Measurements from ENCODE around the gene POLR1F.
"Not testable (repeated sequence)": the region's sequence is repeated elsewhere in the genome, so short reads cannot be mapped to it uniquely, and the experiment has no call there.

POLR1F gene

GRCh38 chr7:19708397-19709248, at the start of gene POLR1F:
Gene POLR1F (minus strand): TSS chr7:19709037. CDS start chr7:19709016, 21 bp downstream.
- DNase-seq, result peak; percentile 95

GRCh38 chr7:19754521-19755116, 45.8 kb upstream of the POLR1F start:
- DNase-seq, result peak; percentile 18

GRCh38 chr7:19752020-19752419, 43.2 kb upstream of the POLR1F start:
- peak; percentile 43 for DNase-seq

- DNase-seq, result no peak
Measured at GRCh38 chr7:19749658-19750057, 40.8 kb upstream of the POLR1F start.

GRCh38 chr7:19747740-19748339, 39.0 kb upstream of the POLR1F start:
- peak; percentile 11 for DNase-seq

GRCh38 chr7:19744075-19744474, 35.2 kb upstream of the POLR1F start:
- no peak for DNase-seq

GRCh38 chr7:19728716-19729115, 19.9 kb upstream of the POLR1F start:
- no peak for DNase-seq

- no peak for DNase-seq
Measured at GRCh38 chr7:19725770-19726169, 16.9 kb upstream of the POLR1F start.

- no peak for DNase-seq
Measured at GRCh38 chr7:19715499-19715898, 6.7 kb upstream of the POLR1F start.

GRCh38 chr7:19713676-19714075, 4.8 kb upstream of the POLR1F start:
- peak; percentile 44 for DNase-seq

- DNase-seq, result no peak
Measured at GRCh38 chr7:19709249-19709578, 377 bp upstream of the POLR1F start.

GRCh38 chr7:19707240-19707639, 1.6 kb downstream of the POLR1F start:
- DNase-seq, result no peak

- DNase-seq, result no peak
Measured at GRCh38 chr7:19705663-19706062, 3.2 kb downstream of the POLR1F start.

GRCh38 chr7:19701471-19701870, 7.4 kb downstream of the POLR1F start:
- DNase-seq, result no peak

- DNase-seq, result no peak
Measured at GRCh38 chr7:19700936-19701335, 7.9 kb downstream of the POLR1F start.

- DNase-seq, result no peak
Measured at GRCh38 chr7:19698331-19698730, 10.5 kb downstream of the POLR1F start.

GRCh38 chr7:19696926-19697325, 11.9 kb downstream of the POLR1F start:
- no peak for DNase-seq

- DNase-seq, result no peak
Measured at GRCh38 chr7:19692111-19692828, 16.6 kb downstream of the POLR1F start.

- no peak for DNase-seq
Measured at GRCh38 chr7:19690736-19691135, 18.1 kb downstream of the POLR1F start.

- DNase-seq, result not testable (repeated sequence)
Measured at GRCh38 chr7:19689130-19689529, 19.7 kb downstream of the POLR1F start.

- DNase-seq, result no peak
Measured at GRCh38 chr7:19681596-19681995, 27.2 kb downstream of the POLR1F start.

GRCh38 chr7:19677180-19677579, 31.7 kb downstream of the POLR1F start:
- peak; percentile 23 for DNase-seq

- no peak for DNase-seq
Measured at GRCh38 chr7:19675816-19676215, 33.0 kb downstream of the POLR1F start.

All from activated CD4-positive, alpha-beta T cell treated with anti-CD3 and anti-CD28 coated beads, Interleukin-10, Interleukin-2, amounts not matched to agents 100 ng/mL and 50 ng/mL, durations not matched to agents 16 hours and 8 hours (primary cell).